ENCODE results near the gene GPR153. TPM values are rescaled to one million over a fixed set of nuclear protein-coding genes. Genes with fewer than 3 reads are reported as not detected.
A peak's percentile ranks its signal among the peaks of the same experiment; 100 is the strongest.

Gene GPR153
- total and polyA plus RNA-seq, 2 of the 8 experiments (the other 6 are each of a cell fraction or from before 2014, with no cell fraction given): 5.7 to 8.1 TPM

GRCh38 chr1:6207921-6208320, 53.0 kb downstream of the GPR153 start:
- no peak overlapping the region for H4K91ac ChIP-seq (replicated peaks; ENCODE audit: insufficient read length, low read length)
- no peak overlapping the region for H2AFZ ChIP-seq (ENCODE audit: low read length)
- H3K23me2 ChIP-seq (ENCODE audit: low read depth, low read length): peaks cover 20% of the 10 kb centered on the region; the same call in 1 of the 2 replicates
- no peak overlapping the region for H4K5ac ChIP-seq (ENCODE audit: insufficient read length, low read depth, low read length)
- H3K27me3 ChIP-seq (replicated peaks in 1 of 4; ENCODE audit: control insufficient read depth in 3 of 4, extremely low read depth in 1 of 4, insufficient read depth in 3 of 4, low read length in 3 of 4): peaks cover 1 to 52% (median 40%) of the 10 kb centered on the region in 4 experiments
- WGBS, 2 experiments (ENCODE audit: extremely low coverage in 1 of 2, insufficient coverage in 1 of 2, insufficient read length in 1 of 2, insufficient replicate concordance in 2 of 2, low coverage in 1 of 2, low lambda C conversion rate in 2 of 2, missing lambda C conversion rate in 1 of 2): 65% methylated on average over 10 of the region's 10 CpGs; no CpG with 5 or more reads in 1 of the 2 experiments
- peak overlapping the region; percentile 23 to 57; a peak in 1 of 4 replicates for H3K4me2 ChIP-seq (ENCODE audit: insufficient read depth in 1 of 2, low read depth in 2 of 2, low read length in 2 of 2)
- no peak overlapping the region for H2BK120ac ChIP-seq (replicated peaks; ENCODE audit: low read depth, low read length)
- no peak overlapping the region; a peak in 1 of 8 replicates for H3K4me3 ChIP-seq (ENCODE audit: extremely low read depth in 1 of 4, insufficient read depth in 2 of 4, low read depth in 3 of 4, low read length in 4 of 4)
- H3K56ac ChIP-seq (replicated peaks; ENCODE audit: insufficient read length, low read depth, low read length): no peak overlapping the region
- H3K14ac ChIP-seq (ENCODE audit: insufficient read length): no peak overlapping the region
- no peak overlapping the region for H3K27ac ChIP-seq (ENCODE audit: low read depth, low read length)
- H3K9me3 ChIP-seq (ENCODE audit: insufficient read depth in 2 of 2, low read depth in 1 of 2, low read length in 1 of 2): no peaks in the 10 kb centered on the region
- H2BK5ac ChIP-seq (ENCODE audit: low read depth, low read length): no peak overlapping the region
- H3K4me1 ChIP-seq (replicated peaks in 1 of 4; ENCODE audit: control insufficient read depth in 3 of 4, insufficient read depth in 4 of 4, low read length in 3 of 4): peaks cover 0 to 31% (median 24%) of the 10 kb centered on the region in 4 experiments; a peak in 6 of 7 replicates
- peak overlapping the region; percentile 53; the same call in 1 of the 2 replicates for H2AK5ac ChIP-seq (ENCODE audit: low read depth, low read length)
- TF ChIP-seq MAFK (IDR thresholded peaks at IDR 0.05; ENCODE audit: low read depth, low read length) (no peak), E2F6 (IDR thresholded peaks at IDR 0.05) (no peak), TAF7 (optimal IDR thresholded peaks at IDR 0.05; ENCODE audit: borderline replicate concordance, low read depth, low read length) (no peak), NRF1 (IDR thresholded peaks at IDR 0.05; ENCODE audit: low read depth, low read length) (no peak), JUND (IDR thresholded peaks at IDR 0.05; ENCODE audit: low read length) (no peak), CEBPB (IDR thresholded peaks at IDR 0.05; ENCODE audit: low read depth, low read length) (no peak), HDAC6 (IDR thresholded peaks at IDR 0.05; ENCODE audit: low read depth, low read length) (no peak), EP300 (IDR thresholded peaks at IDR 0.05; ENCODE audit: borderline replicate concordance in 1 of 2, low read depth in 2 of 2, low read length in 2 of 2) (no peak), CTCF (IDR thresholded peaks at IDR 0.05; ENCODE audit: control extremely low read depth in 1 of 3, insufficient read depth in 1 of 3, low read depth in 1 of 3, low read length in 3 of 3) (no peak)
- H4K8ac ChIP-seq (ENCODE audit: extremely low read depth, insufficient read depth, low read length): no peak overlapping the region
- no peak overlapping the region for H3K23ac ChIP-seq (ENCODE audit: insufficient read length)
- 0 out of 2 replicates have a peak overlapping the region, but pooled peaks have one; percentile 81 for H2BK15ac ChIP-seq (ENCODE audit: low read length)
- no peak overlapping the region for H3K4ac ChIP-seq (replicated peaks; ENCODE audit: insufficient read length, low read depth, low read length)
- FAIRE-seq: no peak
- H3K36me3 ChIP-seq (ENCODE audit: control insufficient read depth in 2 of 4, insufficient read depth in 4 of 4, low read length in 3 of 4): no peaks in the 10 kb centered on the region
- no peak overlapping the region for H2BK12ac ChIP-seq (ENCODE audit: low read depth, low read length)
- H3K9ac ChIP-seq (replicated peaks in 1 of 4; ENCODE audit: extremely low read depth in 1 of 4, low read depth in 3 of 4, low read length in 3 of 4): no peak overlapping the region
- H3K79me1 ChIP-seq (ENCODE audit: low read depth, low read length): no peaks in the 10 kb centered on the region
- H3K79me2 ChIP-seq (ENCODE audit: control insufficient read depth in 1 of 2, insufficient read depth in 2 of 2, low read length in 2 of 2): no peaks in the 10 kb centered on the region
- CTCF ChIA-PET (ENCODE audit: partially characterized antibody): interaction anchor here (0.6 to 17.1 kb wide), 13 partner anchors 10 to 966 kb away, joined by 3 to 353 read pairs (median 4); partner anchors contain the start of genes HES3 and ICMT
- 0 out of 2 replicates have a peak overlapping the region, but pooled peaks have one; percentile 21 for H2BK20ac ChIP-seq (ENCODE audit: low read length)
- DNase-seq (ENCODE audit: low read depth in 1 of 2, low spot score in 2 of 2): no peak
- peak overlapping the region; percentile 71 for H3K18ac ChIP-seq (ENCODE audit: extremely low read depth, low read length)
- POLR2A ChIA-PET (ENCODE audit: partially characterized antibody): interaction anchor here (0.6 to 5.6 kb wide), 9 partner anchors 10 to 64 kb away, joined by 3 to 78 read pairs (median 7); partner anchors contain the start of genes HES3, ICMT and RPL22
- peaks cover 0 to 7% of the 10 kb centered on the region in 2 experiments for H4K20me1 ChIP-seq (replicated peaks in 1 of 2; ENCODE audit: control insufficient read depth in 1 of 2, insufficient read depth in 2 of 2, low read length in 2 of 2)

All from H1 (cell line).